Measurements from ENCODE around the gene FAM13A. TPM values are rescaled to one million over a fixed set of nuclear protein-coding genes. Genes with fewer than 3 reads are reported as not detected.

FAM13A gene
- total and polyA plus RNA-seq, 2 of the 13 experiments (the other 11 are each of a cell fraction or from before 2014, with no cell fraction given), result 1.2 to 36.2 TPM

DNA sequence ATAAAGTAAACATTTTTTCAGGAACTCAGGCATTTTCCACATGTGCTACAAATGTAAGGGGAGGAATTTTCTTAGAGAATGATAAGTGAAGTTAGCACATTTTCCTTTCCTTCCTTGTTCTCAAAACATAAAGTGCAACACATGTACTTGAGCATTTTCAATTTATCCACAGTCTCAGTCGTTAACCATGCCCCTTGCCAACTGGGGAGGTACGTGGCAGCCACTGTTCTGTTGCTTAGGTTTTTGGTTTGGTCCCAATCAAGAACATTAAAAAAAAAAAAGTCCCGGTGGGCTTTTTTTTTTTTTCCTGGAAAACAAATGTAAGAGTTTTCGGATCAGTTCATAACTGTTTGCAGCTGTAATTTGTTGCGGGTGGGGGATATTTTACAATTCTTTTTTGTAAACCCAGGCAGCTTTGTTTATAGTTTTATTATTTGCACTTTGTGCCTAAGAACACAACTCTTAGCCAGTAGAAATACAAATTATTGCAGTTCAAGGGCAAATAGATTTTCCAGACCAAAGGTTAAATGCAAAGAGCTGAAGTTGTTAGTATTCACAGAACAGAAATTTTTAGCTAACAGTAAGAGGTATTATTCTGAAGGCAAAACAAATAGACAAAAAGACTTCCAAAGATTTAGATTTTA, 247.3 kb downstream of the FAM13A start (continued):
- TF ChIP-seq ZKSCAN5 (CRISPR knock-in tag; IDR thresholded peaks at IDR 0.05), result no peak
- peak; percentile 81; the same call in 1 of the 2 replicates for TF ChIP-seq HOMEZ (CRISPR knock-in tag; IDR thresholded peaks at IDR 0.05; ENCODE audit: low read depth)
- peak; percentile 55 for TF ChIP-seq HNF4G (IDR thresholded peaks at IDR 0.05; ENCODE audit: borderline replicate concordance, low read depth, low read length)
- no peak for TF ChIP-seq HNF4G (CRISPR knock-in tag; IDR thresholded peaks at IDR 0.05; ENCODE audit: borderline replicate concordance, low read depth)
- TF ChIP-seq, protein P1, sequence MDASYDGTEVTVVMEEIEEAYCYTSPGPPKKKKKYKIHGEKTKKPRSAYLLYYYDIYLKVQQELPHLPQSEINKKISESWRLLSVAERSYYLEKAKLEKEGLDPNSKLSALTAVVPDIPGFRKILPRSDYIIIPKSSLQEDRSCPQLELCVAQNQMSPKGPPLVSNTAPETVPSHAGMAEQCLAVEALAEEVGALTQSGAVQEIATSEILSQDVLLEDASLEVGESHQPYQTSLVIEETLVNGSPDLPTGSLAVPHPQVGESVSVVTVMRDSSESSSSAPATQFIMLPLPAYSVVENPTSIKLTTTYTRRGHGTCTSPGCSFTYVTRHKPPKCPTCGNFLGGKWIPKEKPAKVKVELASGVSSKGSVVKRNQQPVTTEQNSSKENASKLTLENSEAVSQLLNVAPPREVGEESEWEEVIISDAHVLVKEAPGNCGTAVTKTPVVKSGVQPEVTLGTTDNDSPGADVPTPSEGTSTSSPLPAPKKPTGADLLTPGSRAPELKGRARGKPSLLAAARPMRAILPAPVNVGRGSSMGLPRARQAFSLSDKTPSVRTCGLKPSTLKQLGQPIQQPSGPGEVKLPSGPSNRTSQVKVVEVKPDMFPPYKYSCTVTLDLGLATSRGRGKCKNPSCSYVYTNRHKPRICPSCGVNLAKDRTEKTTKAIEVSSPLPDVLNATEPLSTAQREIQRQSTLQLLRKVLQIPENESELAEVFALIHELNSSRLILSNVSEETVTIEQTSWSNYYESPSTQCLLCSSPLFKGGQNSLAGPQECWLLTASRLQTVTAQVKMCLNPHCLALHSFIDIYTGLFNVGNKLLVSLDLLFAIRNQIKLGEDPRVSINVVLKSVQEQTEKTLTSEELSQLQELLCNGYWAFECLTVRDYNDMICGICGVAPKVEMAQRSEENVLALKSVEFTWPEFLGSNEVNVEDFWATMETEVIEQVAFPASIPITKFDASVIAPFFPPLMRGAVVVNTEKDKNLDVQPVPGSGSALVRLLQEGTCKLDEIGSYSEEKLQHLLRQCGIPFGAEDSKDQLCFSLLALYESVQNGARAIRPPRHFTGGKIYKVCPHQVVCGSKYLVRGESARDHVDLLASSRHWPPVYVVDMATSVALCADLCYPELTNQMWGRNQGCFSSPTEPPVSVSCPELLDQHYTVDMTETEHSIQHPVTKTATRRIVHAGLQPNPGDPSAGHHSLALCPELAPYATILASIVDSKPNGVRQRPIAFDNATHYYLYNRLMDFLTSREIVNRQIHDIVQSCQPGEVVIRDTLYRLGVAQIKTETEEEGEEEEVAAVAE (CRISPR knock-in tag; IDR thresholded peaks at IDR 0.05; ENCODE audit: borderline replicate concordance), result peak; percentile 84
- TF ChIP-seq MAFG (CRISPR knock-in tag; IDR thresholded peaks at IDR 0.05), result no peak
- TF ChIP-seq HMG20A (CRISPR knock-in tag; IDR thresholded peaks at IDR 0.05; ENCODE audit: borderline replicate concordance), result 0 out of 2 replicates have a peak, but pooled peaks have one; percentile 26
- TF ChIP-seq RARG (CRISPR knock-in tag; IDR thresholded peaks at IDR 0.05; ENCODE audit: low read depth), result 0 out of 2 replicates have a peak, but pooled peaks have one; percentile 30
- no peak for TF ChIP-seq RXRA (CRISPR knock-in tag; IDR thresholded peaks at IDR 0.05)
